AG04450 (cell line): ENCODE results near the gene NEU3. TPM values are rescaled to one million over a fixed set of nuclear protein-coding genes. Genes with fewer than 3 reads are reported as not detected.

Experiments
- CTCF ChIA-PET: fragments of 300-600, 350-600 bp; formaldehyde crosslinking; extraction: SDS; loops from one replicate; lab custom pipeline; 2022; ENCODE audit warnings: antibody characterized with exemption, inconsistent platforms; lab: Charles Lee
- POLR2A ChIA-PET: fragments of 350-600 bp; formaldehyde crosslinking; extraction: SDS; loops from one replicate; lab custom pipeline; 2021; ENCODE audit warnings: antibody characterized with exemption, inconsistent platforms; lab: Yijun Ruan, JAX
- DNase-seq: peaks from one replicate; pipeline ENCODE4 v3.0.0-alpha.2; 2011; ENCODE audit warnings: low read depth, low spot score
- H3K27ac ChIP-seq: one replicate; pipeline ENCODE4 v1.5.1; 2012; ENCODE audit warnings: low read depth, low read length, control low read depth
- H3K27me3 ChIP-seq: one replicate; pipeline ENCODE4 v1.6.0; 2012; ENCODE audit warnings: low read length; ENCODE audit not compliant: control insufficient read depth, insufficient read depth
- H3K4me3 ChIP-seq: 2 replicates; pipeline ENCODE4 v1.5.1; 2011; ENCODE audit warnings: mild to moderate bottlenecking, low read depth, low read length, control low read depth
- H3K9me3 ChIP-seq: 2 replicates; pipeline ENCODE4 v1.5.1; 2012; ENCODE audit warnings: low read length; ENCODE audit not compliant: control insufficient read depth, insufficient read depth
- CTCF ChIP-seq: IDR thresholded peaks from 2 replicates; pipeline ENCODE4 v1.5.1; 2011; ENCODE audit warnings: low read depth, low read length, control low read depth, inconsistent platforms
- polyA plus RNA-seq: library from polyadenylated mRNA; depleted of rRNA; stranded (reverse); fragments of >200 nt; gene quantifications from 2 replicates; pipeline ENCODE4 v1.2.3, GENCODE V29; 2011

Gene NEU3
- polyA plus RNA-seq, 1 experiment, result 5.6 TPM

- DNase-seq, result no peak
- Histone ChIP-seq H3K27ac (no peak overlapping the region), H3K27me3 (no peaks in the 10 kb centered on the region), H3K4me3 (no peak overlapping the region), H3K9me3 (no peaks in the 10 kb centered on the region; the same call in 1 of the 2 replicates)
- POLR2A ChIA-PET, result no interaction called here
- no peak for TF ChIP-seq CTCF
- CTCF ChIA-PET, result interaction anchor here (0.9 kb wide), 1 partner anchor 30 kb away, joined by 3 read pairs; no protein-coding TSS in a partner anchor
Observed at GRCh38 chr11:74992852-74993251, 4.1 kb downstream of the NEU3 start.

DNA sequence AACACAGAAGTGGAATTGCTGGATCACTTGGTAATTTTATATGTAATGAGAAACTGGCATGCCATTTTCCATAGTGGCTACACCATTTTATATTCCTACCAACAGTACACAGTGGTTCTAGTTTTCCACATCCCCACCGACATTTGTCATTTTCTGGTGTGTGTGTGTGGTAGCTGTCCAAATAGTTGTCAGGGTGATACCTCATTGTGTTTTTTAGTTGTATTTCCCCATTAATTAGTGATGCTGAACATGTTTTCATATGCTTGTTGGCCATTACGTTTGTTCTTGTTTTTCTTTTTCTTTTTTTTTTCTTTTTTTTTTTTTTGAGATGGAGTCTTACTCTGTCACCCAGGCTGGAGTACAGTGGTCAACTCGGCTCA lies 12.2 kb downstream of the NEU3 start:
- DNase-seq, result no peak
- Histone ChIP-seq H3K27ac (no peak overlapping the region), H3K9me3 (no peaks in the 10 kb centered on the region), H3K4me3 (no peak overlapping the region), H3K27me3 (no peaks in the 10 kb centered on the region)
- ChIA-PET CTCF (interaction anchor here (0.6 to 1.7 kb wide), 2 partner anchors 144 to 204 kb away, joined by 4 to 5 read pairs; no protein-coding TSS in a partner anchor), POLR2A (no interaction called here)
- no peak for TF ChIP-seq CTCF

DNA sequence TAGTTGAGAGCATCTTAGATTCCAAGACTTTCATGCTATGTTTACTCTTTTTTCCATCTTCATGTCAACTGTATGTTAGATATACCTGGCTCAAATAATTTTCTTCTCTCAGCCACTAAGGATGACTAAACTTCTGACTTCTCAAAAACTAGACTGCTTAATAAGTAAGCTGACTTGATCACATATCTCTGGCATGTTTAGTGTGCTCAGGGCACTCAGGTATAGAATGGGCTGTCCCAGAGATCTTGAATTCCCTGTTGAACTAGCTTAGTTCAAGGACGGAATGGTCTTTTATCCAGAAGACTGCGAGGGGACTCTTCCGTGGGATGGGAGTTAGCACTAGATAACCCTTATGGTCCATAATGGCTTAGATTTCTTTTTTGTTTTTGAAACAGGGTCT lies 13.0 kb downstream of the NEU3 start:
- ChIA-PET POLR2A (no interaction called here), CTCF (interaction anchor here (0.6 to 1.7 kb wide), 3 partner anchors 41 to 203 kb away, joined by 3 to 5 read pairs (median 4); no protein-coding TSS in a partner anchor)
- no peaks in the 10 kb centered on the region for H3K27me3 ChIP-seq
- no peak for DNase-seq
- TF ChIP-seq CTCF, result no peak
- no peaks in the 10 kb centered on the region for H3K9me3 ChIP-seq
- H3K27ac ChIP-seq, result no peak overlapping the region
- no peak overlapping the region for H3K4me3 ChIP-seq

DNA sequence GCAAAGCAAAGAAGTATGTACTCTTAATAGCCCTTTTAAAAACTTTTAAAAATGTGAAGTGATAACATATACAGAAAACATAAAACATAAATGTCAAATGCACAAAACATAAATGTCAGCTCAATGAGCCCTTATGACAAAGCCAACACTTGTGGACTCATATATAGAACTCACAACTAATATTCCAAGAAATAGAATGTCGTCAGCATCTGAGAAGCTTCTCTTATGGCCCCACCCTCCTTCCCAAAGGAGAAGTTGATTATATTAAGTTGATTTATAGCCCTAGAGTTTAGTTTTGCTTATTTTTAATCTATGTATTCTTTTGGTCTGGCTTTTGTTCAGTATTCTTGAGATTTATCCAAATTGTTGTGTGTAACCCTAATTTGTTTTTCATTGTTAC lies 13.8 kb downstream of the NEU3 start:
- CTCF ChIA-PET, result interaction anchor here (0.5 to 1.7 kb wide), 3 partner anchors 29 to 423 kb away, joined by 3 to 6 read pairs (median 5); no protein-coding TSS in a partner anchor

GRCh38 chr11:75004215-75004614 lies 15.5 kb downstream of the NEU3 start:
- Histone ChIP-seq H3K9me3 (no peaks in the 10 kb centered on the region), H3K27me3 (no peaks in the 10 kb centered on the region), H3K4me3 (no peak overlapping the region), H3K27ac (no peak overlapping the region)
- TF ChIP-seq CTCF, result no peak
- no peak for DNase-seq
- ChIA-PET POLR2A (no interaction called here), CTCF (interaction anchor here (0.5 to 0.9 kb wide), 4 partner anchors 19 to 337 kb away, joined by 3 to 4 read pairs (median 4); no protein-coding TSS in a partner anchor)

More for the DNA sequence above, 13.8 kb downstream of the NEU3 start:
- no peak for DNase-seq
- Histone ChIP-seq H3K27ac (no peak overlapping the region), H3K4me3 (no peak overlapping the region), H3K9me3 (no peaks in the 10 kb centered on the region), H3K27me3 (no peaks in the 10 kb centered on the region)
- no peak for TF ChIP-seq CTCF
- POLR2A ChIA-PET, result no interaction called here
